Panc1 (cell line): ENCODE data around the gene ATOH8.

ENCODE experiments used
- CTCF ChIP-seq: fragments of 450-650 bp; IDR thresholded peaks from 2 replicates; pipeline ENCODE4 v1.5.1; 2017; ENCODE audit warnings: mild to moderate bottlenecking
- POLR2AphosphoS5 ChIP-seq: IDR thresholded peaks from 2 replicates; pipeline ENCODE4 v1.6.1; 2012; ENCODE audit warnings: mild to moderate bottlenecking, low read depth, low read length, moderate library complexity

DNA sequence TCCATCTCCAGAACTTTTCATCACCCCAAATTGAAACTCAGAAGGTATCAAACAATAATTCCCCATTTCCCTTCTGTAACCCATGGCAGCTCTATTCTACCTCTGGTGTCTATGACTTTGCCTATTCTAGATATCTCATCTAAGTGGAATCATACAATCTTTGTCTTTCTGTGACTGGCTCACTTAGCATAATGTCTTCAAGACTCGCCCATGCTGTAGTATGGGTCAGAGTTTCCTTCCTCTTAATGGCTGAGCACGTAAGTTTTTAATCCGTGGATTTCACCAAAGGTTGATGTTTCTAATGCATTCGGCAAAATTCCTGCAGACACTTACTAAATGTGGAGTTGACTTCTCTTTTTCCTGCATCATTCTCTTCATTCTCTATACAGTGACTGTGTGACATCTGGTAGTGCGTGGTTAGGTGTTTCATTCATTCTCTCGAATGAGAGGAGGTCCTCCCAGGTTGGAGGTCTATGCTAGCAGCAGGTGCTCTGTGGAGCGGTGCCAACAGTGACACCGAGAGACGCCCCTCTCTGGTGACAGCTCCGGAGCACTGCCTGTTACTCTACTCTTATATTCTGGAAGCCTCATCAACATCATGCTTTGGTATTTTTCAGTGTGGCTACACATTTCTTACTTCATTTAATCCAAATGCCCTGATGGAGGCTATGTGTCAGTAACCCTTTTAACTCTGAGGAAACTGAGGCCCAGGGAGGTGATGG is 50.1 kb downstream of the ATOH8 start:
- TF ChIP-seq CTCF, result no peak
- no peak for TF ChIP-seq POLR2AphosphoS5
